Endothelial cell of umbilical vein (primary cell): ENCODE measurements around the gene SOCS7. TPM values are rescaled to one million over a fixed set of nuclear protein-coding genes. Genes with fewer than 3 reads are reported as not detected.

ENCODE experiments used
- BruUV-seq: library from RNA; stranded (reverse); fragments of 400-500 nt; replicated peaks from 2 replicates; lab custom pipeline; 2021; lab: Mats Ljungman, UMichigan
- CTCF ChIA-PET: fragments of 300-600, 350-600 bp; sonication (Branson Sonifier 250); formaldehyde crosslinking; loops from one replicate; lab custom pipeline; 2021; ENCODE audit warnings: antibody characterized with exemption, inconsistent platforms; lab: Charles Lee
- POLR2A ChIA-PET: fragments of 300-600, 350-600 bp; sonication (Branson Sonifier 250); formaldehyde crosslinking; loops from one replicate; lab custom pipeline; 2021; ENCODE audit warnings: antibody characterized with exemption, inconsistent platforms; lab: Charles Lee
- DNase-seq: peaks from one replicate; pipeline ENCODE4 v3.0.0-alpha.2; 2011; ENCODE audit warnings: low read depth, low spot score
- FAIRE-seq: peaks from 2 replicates; lab custom pipeline; 2011; peaks lifted over from hg19 to GRCh38; lab: Jason Lieb, UNC
- H2AFZ ChIP-seq: 2 replicates; pipeline ENCODE4 v1.6.0; 2012; ENCODE audit warnings: low read depth, low read length, control low read depth, inconsistent platforms
- H3K27ac ChIP-seq: 2 replicates; pipeline ENCODE4 v1.5.1; 2011; ENCODE audit warnings: low read depth, mild to moderate bottlenecking, control low read depth, low read length, moderate library complexity; ENCODE audit not compliant: insufficient read depth
- H3K27me3 ChIP-seq, 2 experiments: 2 replicates each; pipeline versions ENCODE4 v1.6.0 to v1.6.1; 2011; ENCODE audit warnings: low read length in 2 of 2, mixed read lengths in 1 of 2; ENCODE audit not compliant: control insufficient read depth in 2 of 2, insufficient read depth in 2 of 2
- H3K36me3 ChIP-seq, 2 experiments: 2 replicates in 1 of 2; 3 replicates in 1 of 2; pipeline ENCODE4 v1.5.1; 2011; ENCODE audit warnings: low read length in 2 of 2, mild to moderate bottlenecking in 1 of 2, moderate library complexity in 1 of 2; ENCODE audit not compliant: control insufficient read depth in 2 of 2, insufficient read depth in 2 of 2; ENCODE audit errors: extremely low read depth in 1 of 2
- H3K4me1 ChIP-seq: 3 replicates; pipeline ENCODE4 v1.5.1; 2011; ENCODE audit warnings: mild to moderate bottlenecking, low read length; ENCODE audit not compliant: control insufficient read depth, insufficient read depth; ENCODE audit errors: extremely low read depth
- H3K4me2 ChIP-seq: 2 replicates; pipeline ENCODE4 v1.6.1; 2011; ENCODE audit warnings: low read length, control low read depth, mixed read lengths; ENCODE audit not compliant: insufficient read depth
- H3K4me3 ChIP-seq, 3 experiments: fragments of 200-600 bp in 1 of 3; sonication (generic), shearing (Covaris generic) in 1 of 3; replicated peaks in 1 of 3; 2 replicates each; pipeline ENCODE4 v1.5.1; 2011 to 2016; ENCODE audit warnings: control low read depth in 3 of 3, low read length in 3 of 3, mild to moderate bottlenecking in 2 of 3, inconsistent platforms in 1 of 3, low read depth in 1 of 3, moderate library complexity in 1 of 3; ENCODE audit not compliant: insufficient read depth in 1 of 3
- H3K79me2 ChIP-seq: 2 replicates; pipeline ENCODE4 v1.6.0; 2012; ENCODE audit warnings: low read length, inconsistent platforms; ENCODE audit not compliant: control insufficient read depth, insufficient read depth
- H3K9ac ChIP-seq: replicated peaks from 2 replicates; pipeline ENCODE3; 2011; ENCODE audit warnings: low read length, control low read depth; ENCODE audit not compliant: insufficient read depth; ENCODE audit errors: extremely low read depth
- H3K9me1 ChIP-seq: replicated peaks from 3 replicates; pipeline ENCODE4 v1.6.0; 2011; ENCODE audit warnings: mild to moderate bottlenecking, low read length; ENCODE audit not compliant: control insufficient read depth, insufficient read depth; ENCODE audit errors: extremely low read depth
- H3K9me3 ChIP-seq: replicated peaks from 2 replicates; pipeline ENCODE4 v1.5.1; 2012; ENCODE audit warnings: low read length, inconsistent platforms; ENCODE audit not compliant: control insufficient read depth, insufficient read depth
- H4K20me1 ChIP-seq: replicated peaks from 2 replicates; pipeline ENCODE3; 2011; ENCODE audit warnings: mild to moderate bottlenecking, low read length; ENCODE audit not compliant: control insufficient read depth, insufficient read depth; ENCODE audit errors: extremely low read depth
- EZH2 ChIP-seq: IDR thresholded peaks from 2 replicates; pipeline ENCODE4 v1.6.1; 2012; ENCODE audit warnings: borderline replicate concordance, low read depth, mild to moderate bottlenecking, moderate library complexity, low read length, inconsistent platforms; ENCODE audit not compliant: severe bottlenecking
- FOS ChIP-seq: IDR thresholded peaks from 2 replicates; pipeline ENCODE4 v1.6.1; 2011; ENCODE audit warnings: mild to moderate bottlenecking, low read length, moderate library complexity, borderline replicate concordance; ENCODE audit not compliant: insufficient read depth
- GATA2 ChIP-seq: IDR thresholded peaks from 2 replicates; pipeline ENCODE4 v1.7.0; 2011; ENCODE audit warnings: low read depth, mild to moderate bottlenecking, moderate library complexity, mixed read lengths, low read length; ENCODE audit not compliant: insufficient read length, insufficient read depth
- JUN ChIP-seq: IDR thresholded peaks from 2 replicates; pipeline ENCODE4 v1.6.1; 2011; ENCODE audit warnings: borderline replicate concordance, low read depth; ENCODE audit not compliant: insufficient read length, insufficient read depth
- dilution Hi-C: fragments of 300-500 bp; cut with MboI; formaldehyde crosslinking; loops from one replicate; pipeline ENCODE4 v1.15.0; 2019; ENCODE audit warnings: low sequenced_read_pairs; ENCODE audit not compliant: extremely low pct_ligation_motif_present
- intact Hi-C: fragments of 100-400 bp; cut with micrococcal nuclease; formaldehyde crosslinking; loops from one replicate; pipeline ENCODE4 v1.10.0; 2022
- polyA plus RNA-seq, 4 experiments: library from polyadenylated mRNA; depleted of rRNA in 3 of 4; stranded (reverse) in 3 of 4; unstranded in 1 of 4; fragments of >200 nt; gene quantifications; 2 replicates each; pipeline versions ENCODE4 v1.2.1 to v1.2.3, GENCODE V29; 2011 to 2012; ENCODE audit warnings: missing spikeins in 1 of 4
- total RNA-seq: library from RNA; stranded (reverse); gene quantifications from 2 replicates; pipeline ENCODE4 v1.2.3, GENCODE V29; 2021
- TF ChIP-seq, protein P1 (sequence below), 2 donors: IDR thresholded peaks; 1 replicate in 1 of 2; 2 replicates in 1 of 2; pipeline ENCODE4 v1.5.1; 2011; ENCODE audit warnings: low read length in 2 of 2, mild to moderate bottlenecking in 2 of 2, moderate library complexity in 2 of 2, control low read depth in 1 of 2, inconsistent platforms in 1 of 2, low read depth in 1 of 2; ENCODE audit not compliant: insufficient read depth in 1 of 2; ENCODE audit errors: extremely low read depth in 1 of 2
- TF ChIP-seq, protein P2 (sequence below): IDR thresholded peaks from 2 replicates; pipeline ENCODE4 v1.6.1; 2011; ENCODE audit not compliant: insufficient read depth, insufficient read length

Gene SOCS7
- total and polyA plus RNA-seq, 2 donors (not counting 3 experiments of a cell fraction or from before 2014, with no cell fraction given), result 5.9 to 10.4 TPM

DNA sequence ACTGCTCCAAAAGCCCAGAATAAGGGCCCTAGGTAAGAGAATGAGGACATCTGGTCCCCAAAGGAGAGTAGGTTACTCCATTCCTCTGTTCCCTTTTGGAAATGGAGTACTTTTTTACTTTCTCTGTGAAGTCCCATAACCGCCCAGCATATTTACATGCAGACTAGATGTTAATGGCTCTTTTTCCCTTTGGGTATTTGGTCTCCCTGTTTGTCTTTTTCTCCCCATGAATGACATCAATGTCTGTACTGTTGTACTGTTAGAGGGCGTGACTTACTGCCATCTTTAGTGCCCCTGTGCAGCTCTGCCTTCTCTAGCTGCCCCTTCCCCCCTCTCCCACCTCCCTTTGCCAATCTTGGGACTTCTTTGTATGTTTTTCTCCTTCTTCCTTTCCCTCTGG is 26.9 kb upstream of the SOCS7 start:
- intact Hi-C loops, result no loop called here
- Histone ChIP-seq H3K9me3 (no peaks in the 10 kb centered on the region), H4K20me1 (no peaks in the 10 kb centered on the region), H3K27me3 (peaks cover 0 to 3% of the 10 kb centered on the region in 2 experiments), H3K79me2 (no peaks in the 10 kb centered on the region), H3K9ac (no peak overlapping the region), H3K27ac (no peak overlapping the region), H3K4me1 (peaks cover 5% of the 10 kb centered on the region), H2AFZ (no peak overlapping the region), H3K4me2 (no peak overlapping the region), H3K36me3 (peaks cover 0 to 11% of the 10 kb centered on the region in 2 experiments), H3K9me1 (no peaks in the 10 kb centered on the region), H3K4me3 (no peak overlapping the region)
- no TSS peak for BruUV-seq
- dilution Hi-C loops, result no loop called here
- ChIA-PET POLR2A (interaction anchor here (0.6 kb wide), 2 partner anchors 16 to 1825 kb away, joined by 3 read pairs; no protein-coding TSS in a partner anchor), CTCF (interaction anchor here (0.6 to 4.1 kb wide), 6 partner anchors 9 to 92 kb away, joined by 3 to 21 read pairs (median 4); no protein-coding TSS in a partner anchor)
- FAIRE-seq, result no peak
- DNase-seq, result no peak
- TF ChIP-seq JUN (no peak), FOS (no peak), EZH2 (no peak), GATA2 (no peak)
- TF ChIP-seq, protein P1, sequence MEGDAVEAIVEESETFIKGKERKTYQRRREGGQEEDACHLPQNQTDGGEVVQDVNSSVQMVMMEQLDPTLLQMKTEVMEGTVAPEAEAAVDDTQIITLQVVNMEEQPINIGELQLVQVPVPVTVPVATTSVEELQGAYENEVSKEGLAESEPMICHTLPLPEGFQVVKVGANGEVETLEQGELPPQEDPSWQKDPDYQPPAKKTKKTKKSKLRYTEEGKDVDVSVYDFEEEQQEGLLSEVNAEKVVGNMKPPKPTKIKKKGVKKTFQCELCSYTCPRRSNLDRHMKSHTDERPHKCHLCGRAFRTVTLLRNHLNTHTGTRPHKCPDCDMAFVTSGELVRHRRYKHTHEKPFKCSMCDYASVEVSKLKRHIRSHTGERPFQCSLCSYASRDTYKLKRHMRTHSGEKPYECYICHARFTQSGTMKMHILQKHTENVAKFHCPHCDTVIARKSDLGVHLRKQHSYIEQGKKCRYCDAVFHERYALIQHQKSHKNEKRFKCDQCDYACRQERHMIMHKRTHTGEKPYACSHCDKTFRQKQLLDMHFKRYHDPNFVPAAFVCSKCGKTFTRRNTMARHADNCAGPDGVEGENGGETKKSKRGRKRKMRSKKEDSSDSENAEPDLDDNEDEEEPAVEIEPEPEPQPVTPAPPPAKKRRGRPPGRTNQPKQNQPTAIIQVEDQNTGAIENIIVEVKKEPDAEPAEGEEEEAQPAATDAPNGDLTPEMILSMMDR (IDR thresholded peaks at IDR 0.05; ENCODE audit: extremely low read depth in 1 of 2, insufficient read depth in 1 of 2, low read depth in 1 of 2, low read length in 2 of 2), result no peak
- TF ChIP-seq, protein P2, sequence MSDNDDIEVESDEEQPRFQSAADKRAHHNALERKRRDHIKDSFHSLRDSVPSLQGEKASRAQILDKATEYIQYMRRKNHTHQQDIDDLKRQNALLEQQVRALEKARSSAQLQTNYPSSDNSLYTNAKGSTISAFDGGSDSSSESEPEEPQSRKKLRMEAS, result no peak
